Erythroblast (primary cell): ENCODE results near the gene CYREN.

Experiments
- GATA1 ChIP-seq: IDR thresholded peaks from 2 replicates; pipeline ENCODE4 v1.6.1; 2011; ENCODE audit warnings: low read depth, mild to moderate bottlenecking, control low read depth, low read length, moderate library complexity
- POLR2A ChIP-seq: IDR thresholded peaks from 2 replicates; pipeline ENCODE4 v1.6.1; 2011; ENCODE audit warnings: mild to moderate bottlenecking, low read length

DNA sequence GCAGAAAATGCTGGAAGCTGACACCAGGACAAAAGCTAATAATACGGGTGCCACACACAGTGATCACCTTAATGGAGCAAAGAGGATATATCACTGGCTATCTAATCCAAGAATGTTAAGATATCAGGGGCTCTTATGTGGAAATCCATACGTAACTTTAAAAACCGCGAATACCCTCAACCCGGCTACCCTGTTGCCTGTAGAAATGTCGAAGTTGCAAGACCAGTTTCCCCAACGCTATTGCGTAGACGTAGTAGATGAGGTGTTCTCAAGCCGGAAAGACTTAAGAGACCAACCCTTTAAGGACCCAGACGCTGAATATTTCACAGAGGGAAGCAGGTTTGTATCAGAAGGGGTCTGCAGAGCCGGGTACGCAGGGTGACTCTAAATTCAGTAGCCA lies 7.9 kb upstream of the CYREN start:
- TF ChIP-seq POLR2A (no peak), GATA1 (no peak)
